CD14-positive monocyte (primary cell): ENCODE results near the gene SRPK1. TPM values are rescaled to one million over a fixed set of nuclear protein-coding genes. Genes with fewer than 3 reads are reported as not detected.

Experiments used
- DNase-seq, 3 donors: peaks; one replicate each; pipeline ENCODE4 v3.0.0-alpha.2; 2011 to 2022
- H2AFZ ChIP-seq: 2 replicates; pipeline ENCODE4 v1.6.0; 2012; ENCODE audit warnings: mild to moderate bottlenecking, low read depth, low read length, inconsistent platforms; ENCODE audit not compliant: insufficient read depth, poor library complexity, severe bottlenecking
- H3K27ac ChIP-seq, 2 donors: 1 replicate in 1 of 2; 2 replicates in 1 of 2; pipeline ENCODE4 v1.5.1; 2012 to 2013; ENCODE audit warnings: low read length in 2 of 2, control low read depth in 1 of 2, inconsistent platforms in 1 of 2, low read depth in 1 of 2, mild to moderate bottlenecking in 1 of 2
- H3K27me3 ChIP-seq, 2 donors: one replicate each; pipeline versions ENCODE4 v1.6.0 to v1.6.1; 2011 to 2013; ENCODE audit warnings: low read length in 2 of 2; ENCODE audit not compliant: control insufficient read depth in 2 of 2, insufficient read depth in 2 of 2
- H3K36me3 ChIP-seq, 2 donors: replicated peaks in 1 of 2; 1 replicate in 1 of 2; 2 replicates in 1 of 2; pipeline versions ENCODE4 v1.5.1 to v1.6.1; 2012 to 2013; ENCODE audit warnings: low read length in 2 of 2, control low read depth in 1 of 2, inconsistent platforms in 1 of 2, mild to moderate bottlenecking in 1 of 2; ENCODE audit not compliant: insufficient read depth in 2 of 2, control insufficient read depth in 1 of 2
- H3K4me1 ChIP-seq, 2 donors: 1 replicate in 1 of 2; 2 replicates in 1 of 2; pipeline versions ENCODE4 v1.5.1 to v1.6.1; 2012 to 2013; ENCODE audit warnings: low read length in 2 of 2, control low read depth in 1 of 2, inconsistent platforms in 1 of 2, mild to moderate bottlenecking in 1 of 2, moderate library complexity in 1 of 2; ENCODE audit not compliant: insufficient read depth in 2 of 2, control insufficient read depth in 1 of 2
- H3K4me2 ChIP-seq: replicated peaks from 2 replicates; pipeline ENCODE3; 2012; ENCODE audit warnings: low read length, moderate library complexity, mild to moderate bottlenecking; ENCODE audit not compliant: poor library complexity, severe bottlenecking; ENCODE audit errors: extremely low read depth
- H3K4me3 ChIP-seq, 3 experiments: fragments of 200-600 bp in 1 of 3; sonication (generic) in 1 of 3; replicated peaks in 1 of 3; 1 replicate in 2 of 3; 2 replicates in 1 of 3; pipeline ENCODE4 v1.5.1; 2011 to 2013; ENCODE audit warnings: low read length in 3 of 3, mild to moderate bottlenecking in 3 of 3, control low read depth in 2 of 3, low read depth in 2 of 3, inconsistent platforms in 1 of 3, moderate library complexity in 1 of 3
- H3K79me2 ChIP-seq: 2 replicates; pipeline ENCODE4 v1.6.0; 2012; ENCODE audit warnings: mild to moderate bottlenecking, control low read depth, inconsistent platforms, low read length, moderate library complexity; ENCODE audit not compliant: insufficient read depth
- H3K9ac ChIP-seq: 2 replicates; pipeline ENCODE4 v1.6.0; 2017; ENCODE audit warnings: low read length, mild to moderate bottlenecking; ENCODE audit not compliant: insufficient read depth, poor library complexity, severe bottlenecking
- H3K9me3 ChIP-seq, 2 donors: replicated peaks in 1 of 2; 1 replicate in 1 of 2; 2 replicates in 1 of 2; pipeline versions ENCODE4 v1.5.1 to v1.6.1; 2012 to 2013; ENCODE audit warnings: low read length in 2 of 2, control low read depth in 1 of 2; ENCODE audit not compliant: control insufficient read depth in 1 of 2, insufficient read depth in 1 of 2
- H4K20me1 ChIP-seq: 2 replicates; pipeline ENCODE4 v1.6.0; 2012; ENCODE audit warnings: mild to moderate bottlenecking, low read length, control low read depth, moderate library complexity; ENCODE audit not compliant: insufficient read depth
- H3K27ac Mint-ChIP-seq, 7 donors: one replicate each; pipeline ENCODE4 v1.8.0; 2020; ENCODE audit warnings: mild to moderate bottlenecking in 7 of 7, mixed read lengths in 7 of 7, moderate library complexity in 6 of 7, inconsistent platforms in 2 of 7
- H3K27me3 Mint-ChIP-seq, 3 donors: one replicate each; pipeline ENCODE4 v1.8.0; 2021 to 2022; ENCODE audit warnings: low read depth in 3 of 3, mild to moderate bottlenecking in 3 of 3, mixed read lengths in 3 of 3, moderate library complexity in 3 of 3, inconsistent platforms in 1 of 3
- H3K36me3 Mint-ChIP-seq, 2 donors: one replicate each; pipeline ENCODE4 v1.8.0; 2020; ENCODE audit warnings: mixed read lengths in 2 of 2, inconsistent platforms in 1 of 2, mild to moderate bottlenecking in 1 of 2
- H3K4me1 Mint-ChIP-seq: one replicate; pipeline ENCODE4 v1.8.0; 2020; ENCODE audit warnings: mild to moderate bottlenecking, mixed read lengths
- H3K4me3 Mint-ChIP-seq, 2 donors: one replicate each; pipeline ENCODE4 v1.8.0; 2020; ENCODE audit warnings: mild to moderate bottlenecking in 2 of 2, mixed read lengths in 2 of 2, moderate library complexity in 1 of 2
- H3K9me3 Mint-ChIP-seq, 7 donors: one replicate each; pipeline ENCODE4 v1.8.0; 2020 to 2022; ENCODE audit warnings: mixed read lengths in 7 of 7, mild to moderate bottlenecking in 6 of 7, moderate library complexity in 6 of 7, inconsistent platforms in 2 of 7
- WGBS: methylation state at CpG from one replicate; pipeline ENCODE4 v1.1.5; 2013; ENCODE audit warnings: missing lambda C conversion rate; ENCODE audit not compliant: insufficient coverage; 5-methylcytosine and 5-hydroxymethylcytosine counted together
- intact Hi-C, 2 donors: fragments of 100-400 bp; cut with micrococcal nuclease; formaldehyde crosslinking; loops; one replicate each; pipeline versions ENCODE4 v1.15.0 to v1.15.1; 2023
- polyA plus RNA-seq, 3 donors: library from polyadenylated mRNA; depleted of rRNA in 1 of 3; unstranded in 2 of 3; stranded (reverse) in 1 of 3; fragments of 300-500 nt in 2 of 3; fragments of >200 nt in 1 of 3; fragmentation: Illumina TruSeq in 2 of 3; gene quantifications; 1 replicate in 2 of 3; 2 replicates in 1 of 3; pipeline ENCODE4 v1.2.3, GENCODE V29; 2012 to 2021
- TF ChIP-seq, protein P1 (sequence below): fragments of 200-600 bp; IDR thresholded peaks from one replicate; pipeline ENCODE4 v1.8.0; 2022; ENCODE audit warnings: antibody characterized with exemption, mild to moderate bottlenecking

SRPK1 gene
- polyA plus RNA-seq, 3 donors: 7.2 to 24.8 (median 20.5) TPM

DNA sequence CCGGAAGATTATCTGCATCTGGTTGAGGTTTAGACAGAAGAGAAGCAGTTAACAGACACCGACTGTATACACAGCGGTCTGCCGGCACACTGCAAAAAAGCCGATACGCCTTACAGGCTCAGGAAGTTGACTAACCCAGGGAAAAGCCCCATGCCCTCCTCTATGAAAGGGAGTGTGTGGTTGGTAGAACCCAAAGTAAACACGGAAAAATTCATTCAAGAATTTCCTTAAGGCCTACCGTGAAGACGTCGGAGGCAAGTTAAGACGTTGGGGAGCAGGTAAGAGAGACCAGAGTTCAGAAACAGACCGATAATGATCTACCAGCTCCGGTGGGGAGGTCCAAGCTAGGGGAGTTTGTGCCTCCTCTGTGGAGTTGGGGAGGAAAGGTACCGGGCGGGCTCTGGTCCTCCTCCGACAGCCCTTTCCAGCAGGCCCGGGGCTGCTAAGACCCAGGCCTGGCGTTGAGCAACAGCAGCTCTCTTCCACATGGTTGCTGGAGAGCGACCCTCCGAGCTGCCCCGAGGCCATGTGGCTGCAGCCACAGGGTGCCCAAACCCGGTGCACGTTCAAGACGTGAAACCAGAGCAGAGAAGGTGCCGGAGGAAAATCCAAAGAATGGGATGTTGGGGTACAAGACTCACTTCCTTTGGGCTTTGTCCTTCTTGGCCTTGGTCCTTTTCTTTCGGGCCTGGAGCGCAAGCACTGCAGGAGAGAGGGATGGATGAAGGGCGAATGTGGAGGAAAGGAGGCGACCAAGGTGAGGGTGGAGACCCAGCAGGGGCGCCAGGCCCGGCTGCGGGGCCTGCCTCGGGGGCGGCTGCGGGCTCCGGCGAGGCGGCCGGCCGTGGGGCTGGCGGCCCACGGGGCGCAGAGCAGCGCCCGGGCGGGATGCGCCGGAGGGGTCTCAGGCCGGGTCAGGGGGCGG is 809 bp downstream of the SRPK1 start:
- H3K4me1 Mint-ChIP-seq: peaks cover 35% of the 10 kb centered on the region

More for the DNA sequence above, 809 bp downstream of the SRPK1 start:
- Histone ChIP-seq H2AFZ (peak overlapping the region; percentile 92), H3K27ac (peak overlapping the region; percentile 61 to 90), H3K36me3 (peaks cover 3 to 15% of the 10 kb centered on the region in 2 donors), H3K9ac (peak overlapping the region; percentile 80), H3K4me1 (peaks cover 32 to 41% of the 10 kb centered on the region in 2 donors), H4K20me1 (no peaks in the 10 kb centered on the region), H3K4me3 (peak overlapping the region; percentile 73 to 97 (median 96)), H3K9me3 (no peaks in the 10 kb centered on the region), H3K79me2 (peaks cover 64% of the 10 kb centered on the region), H3K27me3 (no peaks in the 10 kb centered on the region), H3K4me2 (peak overlapping the region; percentile 99)
- intact Hi-C loops: loop anchor here in 1 of 2 donors (10.0 kb wide), 1 partner anchor 95 kb away; no protein-coding TSS in a partner anchor
- TF ChIP-seq, protein P1, sequence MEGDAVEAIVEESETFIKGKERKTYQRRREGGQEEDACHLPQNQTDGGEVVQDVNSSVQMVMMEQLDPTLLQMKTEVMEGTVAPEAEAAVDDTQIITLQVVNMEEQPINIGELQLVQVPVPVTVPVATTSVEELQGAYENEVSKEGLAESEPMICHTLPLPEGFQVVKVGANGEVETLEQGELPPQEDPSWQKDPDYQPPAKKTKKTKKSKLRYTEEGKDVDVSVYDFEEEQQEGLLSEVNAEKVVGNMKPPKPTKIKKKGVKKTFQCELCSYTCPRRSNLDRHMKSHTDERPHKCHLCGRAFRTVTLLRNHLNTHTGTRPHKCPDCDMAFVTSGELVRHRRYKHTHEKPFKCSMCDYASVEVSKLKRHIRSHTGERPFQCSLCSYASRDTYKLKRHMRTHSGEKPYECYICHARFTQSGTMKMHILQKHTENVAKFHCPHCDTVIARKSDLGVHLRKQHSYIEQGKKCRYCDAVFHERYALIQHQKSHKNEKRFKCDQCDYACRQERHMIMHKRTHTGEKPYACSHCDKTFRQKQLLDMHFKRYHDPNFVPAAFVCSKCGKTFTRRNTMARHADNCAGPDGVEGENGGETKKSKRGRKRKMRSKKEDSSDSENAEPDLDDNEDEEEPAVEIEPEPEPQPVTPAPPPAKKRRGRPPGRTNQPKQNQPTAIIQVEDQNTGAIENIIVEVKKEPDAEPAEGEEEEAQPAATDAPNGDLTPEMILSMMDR: no peak
- DNase-seq: peak; percentile 53 to 83 (median 68)
- WGBS: under 1% methylated on average over 30 of the region's 50 CpGs
- peaks cover 0 to 5% (median 0%) of the 10 kb centered on the region in 3 donors for H3K27me3 Mint-ChIP-seq
- H3K4me3 Mint-ChIP-seq: peak overlapping the region; percentile 99
- H3K27ac Mint-ChIP-seq: peak overlapping the region; percentile 76 to 98 (median 94)
- peaks cover 11 to 21% of the 10 kb centered on the region in 2 donors for H3K36me3 Mint-ChIP-seq
- no peaks in the 10 kb centered on the region for H3K9me3 Mint-ChIP-seq
